Measurements from ENCODE around the gene DCANP1.

- TF ChIP-seq RXRA (IDR thresholded peaks at IDR 0.05) (no peak), SP1 (IDR thresholded peaks at IDR 0.05) (no peak), CTCF (IDR thresholded peaks at IDR 0.05; ENCODE audit: low read depth, low read length, missing input control) (no peak), JUND (IDR thresholded peaks at IDR 0.05) (no peak), RAD21 (IDR thresholded peaks at IDR 0.05) (no peak), REST (IDR thresholded peaks at IDR 0.05) (no peak), MAX (IDR thresholded peaks at IDR 0.05) (no peak), TAF1 (conservative IDR thresholded peaks at IDR 0.05) (no peak)
These were observed 50.6 kb downstream of the DCANP1 start for GRCh38 chr5:135396459-135397055.
